GM19467 (cell line): ENCODE results near the gene PTPRQ.
A peak's percentile ranks its signal among the peaks of the same experiment; 100 is the strongest.
"Not testable (repeated sequence)": the region's sequence is repeated elsewhere in the genome, so short reads cannot be mapped to it uniquely, and the experiment has no call there.

Experiments used
- ATAC-seq: cut with Tn5 transposase; IDR thresholded peaks from one replicate; pipeline ENCODE4 v1.9.1; 2021; ENCODE audit warnings: mild to moderate bottlenecking, moderate library complexity; ENCODE audit not compliant: unreplicated experiment

Gene PTPRQ, protein sequence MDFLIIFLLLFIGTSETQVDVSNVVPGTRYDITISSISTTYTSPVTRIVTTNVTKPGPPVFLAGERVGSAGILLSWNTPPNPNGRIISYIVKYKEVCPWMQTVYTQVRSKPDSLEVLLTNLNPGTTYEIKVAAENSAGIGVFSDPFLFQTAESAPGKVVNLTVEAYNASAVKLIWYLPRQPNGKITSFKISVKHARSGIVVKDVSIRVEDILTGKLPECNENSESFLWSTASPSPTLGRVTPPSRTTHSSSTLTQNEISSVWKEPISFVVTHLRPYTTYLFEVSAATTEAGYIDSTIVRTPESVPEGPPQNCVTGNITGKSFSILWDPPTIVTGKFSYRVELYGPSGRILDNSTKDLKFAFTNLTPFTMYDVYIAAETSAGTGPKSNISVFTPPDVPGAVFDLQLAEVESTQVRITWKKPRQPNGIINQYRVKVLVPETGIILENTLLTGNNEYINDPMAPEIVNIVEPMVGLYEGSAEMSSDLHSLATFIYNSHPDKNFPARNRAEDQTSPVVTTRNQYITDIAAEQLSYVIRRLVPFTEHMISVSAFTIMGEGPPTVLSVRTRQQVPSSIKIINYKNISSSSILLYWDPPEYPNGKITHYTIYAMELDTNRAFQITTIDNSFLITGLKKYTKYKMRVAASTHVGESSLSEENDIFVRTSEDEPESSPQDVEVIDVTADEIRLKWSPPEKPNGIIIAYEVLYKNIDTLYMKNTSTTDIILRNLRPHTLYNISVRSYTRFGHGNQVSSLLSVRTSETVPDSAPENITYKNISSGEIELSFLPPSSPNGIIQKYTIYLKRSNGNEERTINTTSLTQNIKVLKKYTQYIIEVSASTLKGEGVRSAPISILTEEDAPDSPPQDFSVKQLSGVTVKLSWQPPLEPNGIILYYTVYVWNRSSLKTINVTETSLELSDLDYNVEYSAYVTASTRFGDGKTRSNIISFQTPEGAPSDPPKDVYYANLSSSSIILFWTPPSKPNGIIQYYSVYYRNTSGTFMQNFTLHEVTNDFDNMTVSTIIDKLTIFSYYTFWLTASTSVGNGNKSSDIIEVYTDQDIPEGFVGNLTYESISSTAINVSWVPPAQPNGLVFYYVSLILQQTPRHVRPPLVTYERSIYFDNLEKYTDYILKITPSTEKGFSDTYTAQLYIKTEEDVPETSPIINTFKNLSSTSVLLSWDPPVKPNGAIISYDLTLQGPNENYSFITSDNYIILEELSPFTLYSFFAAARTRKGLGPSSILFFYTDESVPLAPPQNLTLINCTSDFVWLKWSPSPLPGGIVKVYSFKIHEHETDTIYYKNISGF (N-terminal part only)

DNA sequence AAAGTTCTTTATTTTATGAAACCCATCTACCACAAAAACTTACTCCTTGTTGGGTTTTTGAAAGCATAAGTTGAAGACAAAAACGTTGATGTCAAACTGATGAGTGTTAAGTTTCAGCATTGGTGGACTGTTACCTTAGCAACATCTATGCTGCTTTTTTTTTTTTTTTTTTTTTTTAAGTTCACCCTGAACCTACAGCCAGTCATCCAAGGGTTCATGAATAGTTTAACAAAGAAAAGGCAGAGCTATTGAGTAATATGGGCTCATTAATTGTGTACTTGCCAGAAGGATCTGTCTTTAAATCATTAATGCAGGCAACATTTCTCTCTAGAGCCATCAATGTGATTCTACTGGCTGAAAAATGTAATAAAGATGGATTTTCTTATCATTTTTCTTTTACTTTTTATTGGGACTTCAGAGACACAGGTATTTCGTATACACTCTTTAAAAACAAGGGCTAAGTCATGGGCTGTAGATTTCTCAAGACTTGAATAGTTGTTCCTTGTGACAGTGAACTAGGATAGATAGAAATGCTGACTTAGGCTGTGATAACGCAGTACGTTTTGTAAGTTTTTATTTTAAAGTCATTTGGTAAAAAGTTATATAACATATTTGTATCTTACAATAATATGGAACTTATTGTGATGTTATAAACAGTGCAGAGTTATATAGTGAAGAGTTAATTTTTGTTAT lies at the start of gene PTPRQ:
TSS of gene PTPRQ (plus strand) at position 262 of the 693 bp plus-strand sequence. CDS start at position 373, 111 bp downstream.
- no peak for ATAC-seq

DNA sequence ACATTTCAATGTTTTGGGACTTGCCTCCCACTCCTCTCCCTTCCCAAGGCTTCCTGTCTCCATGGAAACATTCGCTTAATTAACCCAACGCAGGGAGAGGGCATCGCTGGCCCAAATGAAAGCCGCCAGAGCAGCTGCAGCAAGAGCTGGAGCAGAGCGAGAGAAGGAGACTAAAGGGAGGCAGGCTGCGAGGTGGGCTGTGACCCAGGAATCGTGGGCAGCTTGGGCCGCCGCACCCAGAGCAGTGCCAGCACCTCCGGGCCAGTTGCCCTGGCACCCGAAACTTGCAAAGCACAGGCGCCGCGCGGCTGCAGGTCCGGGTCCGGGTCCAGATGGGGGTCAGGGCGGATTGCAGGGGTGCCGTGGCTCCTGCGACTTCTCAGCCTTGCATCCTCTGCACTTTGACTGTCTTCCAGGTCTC lies 43.5 kb upstream of the PTPRQ start:
- no peak for ATAC-seq

DNA sequence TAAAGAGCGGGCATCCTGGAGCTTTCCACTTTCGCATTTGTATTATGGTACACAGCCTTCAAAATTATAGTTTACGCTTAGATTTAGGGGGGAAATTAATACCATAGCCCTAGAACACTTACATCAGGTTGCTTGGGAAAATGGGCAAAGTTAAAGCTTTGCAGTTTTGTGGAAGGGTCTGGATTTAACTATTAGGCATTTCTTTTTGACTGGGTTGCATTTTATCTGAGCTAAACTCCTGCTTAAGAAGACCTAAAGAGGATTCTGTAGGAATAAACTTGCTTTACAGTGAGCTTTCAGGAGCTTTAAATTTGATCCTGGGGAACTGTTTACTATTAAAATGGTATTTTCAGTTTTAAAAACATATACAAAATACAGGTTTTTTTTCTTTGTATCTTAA lies 42.8 kb upstream of the PTPRQ start:
- ATAC-seq = no peak

DNA sequence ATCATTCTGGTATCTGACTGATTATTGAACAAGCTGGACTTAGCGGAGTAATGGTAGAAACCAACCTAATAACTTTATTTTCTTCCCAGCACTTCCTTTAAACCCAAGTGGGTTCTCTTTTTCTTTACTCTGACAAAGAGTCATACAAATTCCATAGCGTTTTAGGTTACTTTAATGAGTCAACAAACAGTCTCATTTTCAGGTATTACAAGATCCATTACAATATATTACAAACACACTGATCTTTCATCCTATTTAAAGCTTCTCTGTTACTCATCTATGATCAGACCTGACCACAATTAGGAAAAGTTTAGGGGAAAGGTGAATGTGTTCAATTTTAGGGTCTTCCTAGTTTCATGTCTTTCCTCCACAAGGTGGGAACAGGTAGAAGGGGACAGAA lies 39.4 kb upstream of the PTPRQ start:
- no peak for ATAC-seq

DNA sequence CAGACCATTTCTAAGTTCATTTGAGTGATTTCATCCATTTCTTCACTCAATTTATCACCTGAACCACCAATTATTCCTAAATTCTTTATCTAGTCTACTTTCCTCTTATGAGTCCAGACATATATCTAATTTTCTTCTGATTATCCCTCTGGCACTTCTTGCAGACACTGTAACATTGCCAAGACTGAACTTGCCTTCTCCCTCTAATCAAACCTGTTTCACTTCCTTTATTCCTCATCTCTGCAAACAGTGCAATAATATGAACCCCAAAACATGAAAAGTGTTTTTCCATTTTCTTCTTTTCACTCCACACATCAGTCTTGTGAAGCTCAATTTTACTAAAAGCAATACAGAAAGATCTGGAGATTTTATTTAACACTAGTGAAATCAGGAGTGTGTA lies 37.8 kb upstream of the PTPRQ start:
- no peak for ATAC-seq

DNA sequence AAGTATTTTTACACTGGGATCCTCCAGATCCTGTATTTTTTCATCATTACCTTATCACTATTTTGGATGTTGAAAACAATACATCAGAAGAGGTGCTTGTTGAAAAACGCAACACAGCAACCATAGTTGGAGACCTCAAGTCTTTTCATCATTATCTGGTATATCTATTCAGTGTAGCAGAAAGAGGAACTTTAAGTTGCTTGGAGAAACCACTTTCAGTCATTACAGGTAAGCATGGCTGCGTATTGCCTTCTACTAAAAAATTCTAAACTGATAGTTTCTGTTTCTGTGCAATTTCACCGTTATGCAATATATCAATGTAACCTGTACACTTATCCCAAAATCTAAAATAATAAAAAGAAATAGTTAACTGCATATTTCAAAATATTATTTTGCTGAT lies 32.2 kb upstream of the PTPRQ start:
- no peak for ATAC-seq

DNA sequence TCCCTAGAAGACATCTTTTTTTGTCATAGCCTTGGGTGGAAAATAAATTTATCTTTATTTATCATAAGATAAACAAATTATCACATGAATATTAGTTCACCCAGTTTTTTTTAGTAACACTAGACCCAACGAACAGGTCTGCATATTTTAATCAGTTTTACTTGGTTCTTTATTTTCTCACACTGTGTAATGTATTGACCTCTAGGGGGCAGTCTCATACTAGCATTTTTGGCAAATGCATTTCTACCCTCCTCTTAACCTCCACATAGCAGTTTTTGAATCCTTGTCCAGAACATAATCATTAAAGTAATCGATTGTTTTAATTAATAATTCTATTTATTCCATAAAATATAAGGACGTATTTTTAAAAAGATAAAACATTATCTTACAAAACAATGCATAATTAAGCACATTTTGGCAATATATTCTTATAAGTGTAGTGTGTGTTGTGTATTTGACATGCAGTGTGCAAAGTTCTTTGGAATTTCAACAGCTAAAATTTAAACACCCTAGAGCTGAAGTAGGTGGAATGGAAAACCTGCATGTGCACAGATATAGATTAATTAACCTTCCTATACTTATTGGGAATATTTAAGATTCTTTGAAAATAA lies 31.6 kb upstream of the PTPRQ start:
- peak; percentile 77 for ATAC-seq

DNA sequence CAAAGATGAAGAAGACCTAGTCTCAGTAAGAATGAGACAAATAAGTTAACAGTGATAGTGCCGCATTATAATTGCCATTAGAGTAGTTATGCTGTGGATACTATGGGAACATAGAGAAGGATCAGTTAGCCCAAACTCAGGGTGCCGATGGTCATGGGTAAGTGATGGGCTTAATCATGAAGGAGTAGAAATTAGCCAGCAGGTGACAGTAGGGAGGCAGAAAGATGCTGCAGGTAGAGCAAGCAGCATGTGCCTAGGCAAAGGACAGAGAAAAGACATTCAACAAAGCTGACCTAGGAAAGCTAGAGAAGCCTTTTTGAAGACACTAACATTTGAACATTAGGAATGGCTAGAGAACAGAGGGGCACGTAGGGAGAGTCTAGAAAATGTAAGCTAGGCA lies 30.6 kb upstream of the PTPRQ start:
- no peak for ATAC-seq

DNA sequence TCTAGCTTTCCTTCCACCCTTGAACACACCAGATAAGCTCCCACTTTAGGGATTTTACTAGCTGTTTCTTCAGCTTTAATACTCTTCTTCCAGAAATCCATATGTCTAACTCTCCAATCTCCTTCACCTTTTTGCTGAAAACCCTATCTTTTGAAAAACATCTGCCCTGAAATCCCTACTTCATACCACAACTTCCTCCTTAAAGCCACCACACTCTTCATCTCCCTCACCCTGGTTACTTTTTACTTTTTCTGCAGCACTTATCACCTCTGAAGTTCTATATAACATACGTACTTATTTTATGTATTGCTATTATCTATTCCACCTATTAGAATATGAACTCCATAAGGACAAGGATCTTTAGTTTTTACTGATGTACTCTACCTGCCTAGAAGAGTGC lies 28.6 kb upstream of the PTPRQ start:
- no peak for ATAC-seq

DNA sequence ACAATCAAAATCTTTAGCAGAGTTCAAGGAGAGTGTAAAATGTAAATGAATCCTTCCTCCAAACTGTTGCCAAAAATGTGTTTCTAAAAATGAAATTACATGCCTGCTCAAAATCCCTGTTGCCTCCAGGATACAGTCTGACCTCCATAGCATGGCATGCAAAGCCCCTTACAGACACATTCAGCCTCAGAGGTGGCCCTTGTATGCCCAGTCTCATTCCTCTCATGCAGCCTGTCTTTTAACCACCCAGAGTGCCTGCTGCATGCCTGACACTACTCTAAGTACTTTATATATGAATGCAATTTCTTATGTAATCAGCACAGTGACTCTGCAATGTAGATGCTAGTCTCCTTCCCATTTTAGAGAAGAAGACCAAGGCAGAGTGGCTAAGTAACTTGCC lies 24.4 kb upstream of the PTPRQ start:
- no peak for ATAC-seq

DNA sequence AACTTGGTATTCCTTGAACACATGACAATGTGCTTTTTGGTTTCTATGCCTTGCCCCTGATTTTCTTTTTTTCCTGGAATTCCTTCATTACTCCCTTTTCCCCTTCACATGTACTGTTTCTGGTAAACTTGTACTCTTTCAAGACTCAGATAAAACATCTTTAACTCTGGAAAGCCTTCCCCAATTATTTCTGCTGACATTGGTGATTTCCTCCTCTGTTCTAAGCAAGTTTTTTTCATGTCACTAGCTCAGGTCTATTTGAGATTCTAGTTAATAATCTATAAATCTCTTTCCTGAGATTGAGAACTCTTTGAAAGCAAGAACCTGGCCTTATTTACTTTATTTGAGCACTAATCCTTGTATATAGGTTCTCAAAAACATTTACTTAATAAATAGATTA lies 24.0 kb upstream of the PTPRQ start:
- ATAC-seq = no peak

DNA sequence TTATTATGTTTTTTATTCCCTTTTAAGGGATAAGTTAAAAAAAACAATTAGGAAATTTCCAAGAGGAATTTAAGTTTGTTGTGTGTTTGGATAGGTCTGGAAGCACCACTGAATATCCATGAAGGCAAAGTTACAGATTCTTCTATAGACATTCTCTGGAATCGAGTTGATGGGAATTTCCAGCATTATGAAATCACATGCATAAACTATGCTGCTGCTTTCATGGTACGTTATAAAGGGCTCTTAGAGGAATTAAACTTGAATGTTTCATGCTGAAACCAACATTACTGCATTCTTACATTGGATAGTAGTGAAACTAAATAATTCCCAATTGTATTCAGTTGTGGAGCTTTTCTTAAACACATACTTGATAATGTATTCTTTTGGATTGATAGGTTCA lies 21.5 kb upstream of the PTPRQ start:
- ATAC-seq = no peak

DNA sequence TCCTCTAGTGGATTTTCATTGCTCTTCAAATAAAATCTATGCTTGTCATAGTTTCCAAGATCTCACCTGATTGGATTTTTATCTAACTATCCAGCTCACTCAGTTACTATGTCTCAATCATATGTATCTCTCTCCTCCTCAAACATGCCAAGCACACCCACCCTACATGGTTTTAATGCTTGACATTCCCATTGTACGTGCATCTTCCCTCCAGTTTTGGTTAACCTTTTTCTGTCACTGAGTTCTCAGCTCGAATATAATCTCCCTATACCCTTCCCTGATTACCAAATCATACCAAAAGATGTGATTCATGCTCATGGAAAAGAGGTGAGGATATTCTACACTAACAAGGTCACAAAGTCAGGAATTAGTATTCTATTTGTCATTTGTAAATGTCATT lies 12.0 kb upstream of the PTPRQ start:
- no peak for ATAC-seq

DNA sequence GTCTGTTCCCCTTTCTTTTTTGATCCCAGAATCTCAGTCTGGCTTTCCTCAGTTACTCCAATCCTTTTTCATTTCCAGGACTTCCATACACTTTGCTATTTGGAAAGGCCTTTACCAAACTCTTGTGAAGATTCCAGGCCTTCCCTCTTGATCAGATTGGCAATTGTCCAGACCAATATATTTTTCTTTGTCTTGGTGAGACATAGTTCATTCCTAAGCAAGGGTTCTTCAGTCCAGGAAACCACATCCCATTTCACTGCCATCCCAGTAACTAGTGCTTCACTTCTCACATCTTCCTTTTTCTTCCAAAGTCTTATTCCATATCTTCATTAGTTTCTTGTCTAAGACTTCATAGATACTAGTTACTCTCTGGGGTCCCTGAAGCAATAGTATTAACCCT lies 2.1 kb upstream of the PTPRQ start:
- no peak for ATAC-seq

DNA sequence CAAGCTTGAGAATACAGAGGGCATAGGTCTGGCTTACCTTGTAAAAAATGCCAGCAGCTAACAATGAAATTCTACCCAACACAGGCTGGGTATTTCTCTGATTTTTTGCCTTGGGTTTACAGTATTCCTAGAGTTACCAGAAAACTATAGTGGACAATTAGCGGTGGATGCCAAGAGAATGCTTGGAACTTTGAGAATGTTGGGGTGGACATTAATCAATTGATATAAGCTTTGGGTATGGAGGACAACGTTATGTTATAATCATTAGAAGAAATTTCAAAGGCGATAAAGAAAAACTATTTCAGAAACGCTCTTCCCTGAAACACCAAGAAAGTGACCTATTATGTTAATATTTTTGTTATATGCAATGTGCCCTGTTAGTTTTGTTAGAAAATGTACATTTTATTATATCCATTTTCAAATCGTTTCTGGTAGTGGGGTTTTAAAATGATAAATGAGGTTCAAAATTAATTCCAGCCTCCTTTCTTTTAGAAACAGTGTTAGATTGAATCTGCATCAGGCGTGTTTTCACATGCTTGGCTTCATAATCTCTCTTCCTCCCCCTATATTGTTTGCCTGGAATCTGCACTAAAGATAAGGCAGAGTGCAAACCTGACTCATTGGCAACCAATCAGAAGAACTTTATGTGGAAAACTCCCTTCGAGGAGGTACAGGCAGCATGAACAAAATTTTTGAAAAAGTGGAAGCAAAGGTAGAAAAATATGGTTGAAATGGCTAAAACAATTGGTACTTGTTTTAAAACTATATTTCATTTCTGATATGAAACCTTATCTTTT lies 1.4 kb upstream of the PTPRQ start:
- no peak for ATAC-seq

DNA sequence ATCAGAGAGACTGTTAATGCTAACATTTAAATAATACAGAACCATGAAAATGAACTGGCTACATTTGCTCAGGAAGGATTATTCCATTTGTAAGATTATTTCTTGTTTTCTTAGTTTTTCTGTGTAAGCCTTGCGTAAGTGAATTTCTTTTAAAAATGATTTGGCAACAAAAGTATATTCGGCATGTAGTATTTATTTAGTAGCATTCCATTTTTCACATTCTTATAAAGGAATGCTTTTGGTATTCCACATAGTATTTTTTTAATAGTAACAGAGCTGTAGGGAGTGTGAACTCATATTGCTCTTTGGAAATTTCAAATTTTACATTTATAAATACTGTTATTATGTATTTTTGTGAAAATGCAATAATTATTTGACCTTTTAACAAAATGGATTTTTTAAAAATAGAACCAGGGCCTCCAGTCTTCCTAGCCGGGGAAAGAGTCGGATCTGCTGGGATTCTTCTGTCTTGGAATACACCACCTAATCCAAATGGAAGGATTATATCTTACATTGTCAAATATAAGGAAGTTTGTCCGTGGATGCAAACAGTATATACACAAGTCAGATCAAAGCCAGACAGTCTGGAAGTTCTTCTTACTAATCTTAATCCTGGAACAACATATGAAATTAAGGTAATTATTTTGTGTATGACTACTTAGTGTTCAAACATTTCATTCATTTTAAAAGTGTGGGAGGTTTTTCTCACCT lies 1.2 kb downstream of the PTPRQ start:
- no peak for ATAC-seq

DNA sequence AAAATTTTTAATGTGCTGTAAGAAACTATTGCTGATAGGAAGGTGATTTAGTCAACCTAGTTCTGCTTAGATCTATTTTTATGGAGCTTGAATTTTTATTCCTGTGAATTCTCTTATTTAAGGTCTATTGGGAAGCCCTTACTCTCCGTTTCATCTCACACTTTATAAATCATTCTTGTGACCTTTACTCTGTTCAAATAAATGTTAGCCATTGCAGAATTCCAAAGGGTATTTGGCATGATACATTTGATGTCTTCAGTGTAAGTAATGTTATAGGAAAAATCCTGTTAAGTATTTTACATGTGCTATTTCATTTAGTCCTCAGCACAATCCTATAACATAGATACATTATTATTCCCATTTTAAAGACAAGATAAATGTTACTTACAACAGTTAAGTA lies 12.5 kb downstream of the PTPRQ start:
- ATAC-seq = no peak

DNA sequence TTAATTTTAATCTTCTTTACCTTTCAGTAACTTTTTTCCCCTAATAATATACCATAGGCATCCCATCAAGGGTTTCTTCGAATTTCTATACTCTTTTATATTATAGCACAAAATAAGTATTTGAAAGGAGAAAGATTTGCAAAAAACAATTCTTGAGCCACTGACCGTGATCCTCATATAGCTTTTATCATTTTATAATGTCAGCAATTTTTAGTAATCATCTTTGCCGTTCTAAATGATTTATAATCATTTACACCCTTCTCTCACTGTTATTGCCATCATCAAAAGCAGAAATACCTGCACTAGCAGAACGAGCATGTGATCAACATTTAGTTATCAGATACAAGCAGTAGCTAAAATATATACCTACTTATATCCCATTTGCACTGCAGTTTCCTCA lies 16.9 kb downstream of the PTPRQ start:
- no peak for ATAC-seq

DNA sequence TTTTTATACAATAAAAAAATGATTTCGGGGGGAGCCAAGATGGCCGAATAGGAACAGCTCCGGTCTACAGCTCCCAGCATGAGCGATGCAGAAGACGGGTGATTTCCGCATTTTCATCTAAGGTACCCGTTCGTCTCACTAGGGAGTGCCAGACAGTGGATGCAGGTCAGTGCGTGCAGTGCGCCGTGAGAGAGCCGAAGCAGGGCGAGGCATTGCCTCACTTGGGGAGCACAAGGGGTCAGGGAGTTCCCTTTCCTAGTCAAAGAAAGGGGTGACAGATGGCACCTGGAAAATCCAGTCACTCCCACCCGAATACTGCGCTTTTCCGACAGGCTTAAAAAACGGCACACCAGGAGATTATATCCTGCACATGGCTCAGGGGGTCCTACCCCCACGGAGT lies 17.8 kb downstream of the PTPRQ start:
- ATAC-seq = not testable (repeated sequence)
